NK-92 (cell line): ENCODE results near the gene MCF2L.

ENCODE experiments used
- DNase-seq: peaks from one replicate; lab custom pipeline; 2025; ENCODE audit not compliant: unreplicated experiment; lab: John Stamatoyannopoulos, UW

The MCF2L gene

GRCh38 chr13:113122550-113123225 is 153.7 kb downstream of the MCF2L start, which contains the start of gene F10:
Gene F10, plus strand, starts transcription at chr13:113122799. Its CDS starts 57 bp downstream, at chr13:113122856.
- no peak for DNase-seq

DNA sequence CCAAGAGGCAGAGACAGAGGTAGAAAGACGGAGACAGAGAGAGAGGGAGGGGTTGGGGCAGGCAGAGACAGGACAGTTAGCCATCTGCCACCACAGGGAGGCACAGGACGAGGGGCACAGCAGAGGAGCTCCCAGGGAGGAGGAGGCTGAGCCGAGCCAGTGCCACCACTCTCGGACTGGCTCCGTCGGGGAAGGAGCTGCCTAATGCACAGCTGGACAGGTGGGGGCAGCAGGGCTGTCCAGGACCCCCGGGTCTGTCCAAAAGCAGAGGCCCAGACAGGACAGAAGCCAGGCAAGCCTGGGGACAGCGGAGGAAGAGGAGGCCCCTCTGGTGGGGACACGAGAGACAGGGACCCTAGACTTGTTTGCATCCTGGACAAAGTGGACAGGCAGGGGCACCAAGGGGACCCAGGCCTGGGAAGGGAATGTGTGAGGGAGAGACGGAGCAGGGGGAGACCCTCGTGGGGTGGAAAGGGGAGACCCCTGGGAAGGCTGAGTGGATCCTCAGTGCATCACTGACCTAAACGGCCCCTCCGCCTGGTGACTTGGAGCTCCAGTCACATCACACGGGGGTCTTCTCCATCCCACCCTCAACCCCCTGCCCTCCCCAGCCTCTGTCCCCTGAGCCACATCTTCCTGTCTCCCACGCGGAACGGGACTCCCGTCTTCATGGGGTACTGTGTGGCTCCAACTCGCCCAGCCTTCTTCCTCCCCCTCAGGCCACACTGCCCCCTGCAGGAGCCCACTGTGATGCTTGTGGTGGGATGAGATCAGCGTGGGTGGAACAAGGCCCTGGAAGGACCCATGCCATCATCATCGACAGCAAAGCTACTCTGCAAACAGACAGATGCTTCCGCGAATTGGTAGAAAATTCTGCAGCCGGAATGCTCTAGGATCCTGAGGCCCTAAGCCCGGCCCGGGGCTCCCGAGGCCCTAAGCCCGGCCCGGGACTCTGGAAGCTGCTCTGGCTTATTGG is 154.5 kb downstream of the MCF2L start:
- DNase-seq, result no peak

DNA sequence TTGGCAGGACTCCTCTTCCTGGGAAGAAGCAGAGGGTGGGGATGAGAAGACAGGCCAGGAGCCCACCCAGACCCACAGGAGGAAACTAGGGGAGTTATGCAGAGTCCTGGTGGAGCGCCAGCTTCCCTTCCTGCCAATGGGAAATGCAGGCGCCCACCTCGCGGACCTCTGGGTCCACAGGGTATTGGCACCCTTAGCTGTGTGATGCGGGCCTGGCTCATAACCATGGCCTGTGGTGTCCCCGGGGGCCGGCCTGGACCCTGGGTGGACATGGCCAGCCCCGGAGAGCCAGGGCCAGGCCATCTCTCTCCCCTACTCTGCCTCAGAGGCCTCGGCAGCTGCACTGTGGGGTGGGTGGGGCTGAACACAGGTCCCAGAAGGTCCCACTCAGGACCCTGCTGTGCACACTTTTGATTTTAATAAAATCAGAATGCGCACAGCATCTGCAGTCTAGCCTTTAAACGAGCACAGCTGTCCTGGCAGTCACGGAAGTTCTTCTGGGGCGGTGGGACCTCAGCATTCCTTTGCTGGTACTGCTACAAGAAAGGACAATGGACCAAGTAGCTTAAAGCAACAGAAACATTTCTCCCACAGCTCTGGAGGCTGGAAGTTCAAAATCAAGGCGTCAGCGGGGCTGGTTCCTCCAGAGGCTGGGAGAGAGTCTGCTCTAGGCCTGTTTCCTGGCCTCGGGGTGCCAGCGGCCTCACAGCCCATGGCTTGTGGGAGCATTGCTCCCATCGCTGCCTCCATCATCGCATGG is 155.4 kb downstream of the MCF2L start:
- DNase-seq, result no peak

- DNase-seq, result no peak
Measured at GRCh38 chr13:113125506-113126264, 156.7 kb downstream of the MCF2L start.

GRCh38 chr13:113126265-113127150 is 157.5 kb downstream of the MCF2L start:
- DNase-seq, result no peak

- DNase-seq, result no peak
Measured at GRCh38 chr13:113129480-113129879, 160.5 kb downstream of the MCF2L start.

GRCh38 chr13:113129921-113130750 is 161.1 kb downstream of the MCF2L start:
- no peak for DNase-seq

GRCh38 chr13:113135281-113135760 is 166.3 kb downstream of the MCF2L start:
- DNase-seq, result no peak

DNA sequence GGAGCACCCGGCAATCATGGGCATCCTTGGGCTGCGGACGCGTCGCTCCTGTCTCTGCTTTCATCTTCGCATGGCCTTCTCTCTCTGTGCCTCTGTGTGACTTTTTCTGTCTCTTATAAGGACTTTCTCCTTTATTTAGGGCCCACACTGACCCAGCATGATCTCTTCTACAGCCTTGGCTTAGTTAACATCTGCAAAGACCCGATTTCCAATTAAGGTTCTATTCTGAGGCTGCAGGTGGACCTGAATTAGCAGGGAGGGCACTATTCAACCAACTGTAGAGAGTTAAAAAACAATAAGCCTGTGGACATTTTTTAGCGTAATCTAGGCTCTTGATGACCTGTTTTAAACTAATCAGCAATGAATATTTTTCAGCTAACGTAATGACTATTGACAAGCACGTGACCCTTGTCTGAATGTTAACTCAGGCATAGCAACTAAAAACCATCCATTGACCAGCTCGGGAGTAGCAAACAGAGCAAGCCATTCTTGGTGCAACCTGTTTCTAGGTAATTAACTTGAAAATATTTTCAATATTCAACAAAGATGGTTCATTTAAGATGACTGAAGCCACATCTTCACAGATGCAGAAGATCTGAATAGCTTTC is 168.8 kb downstream of the MCF2L start:
- no peak for DNase-seq

GRCh38 chr13:113138792-113139551 is 170.0 kb downstream of the MCF2L start:
- DNase-seq, result no peak

DNA sequence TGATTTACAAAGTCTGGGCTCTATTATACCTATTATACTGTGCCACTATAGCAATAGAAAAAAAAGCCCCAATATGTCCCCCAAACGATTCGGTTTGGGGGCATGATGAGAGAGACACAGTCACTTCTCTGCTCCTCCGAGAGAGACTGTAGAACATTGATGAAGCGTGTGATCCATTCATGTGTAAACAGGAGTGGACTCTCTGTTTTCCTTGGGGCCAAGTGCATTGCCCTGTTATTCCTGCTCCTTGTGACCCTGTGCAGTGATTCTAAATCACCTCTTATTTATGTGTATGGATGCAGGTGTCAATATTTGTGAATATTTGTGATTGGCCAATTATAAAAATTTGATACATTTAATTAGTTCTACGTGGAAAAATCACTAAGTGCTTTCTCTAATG is 170.6 kb downstream of the MCF2L start:
- no peak for DNase-seq

GRCh38 chr13:113140677-113141600 is 171.9 kb downstream of the MCF2L start:
- DNase-seq, result no peak

DNA sequence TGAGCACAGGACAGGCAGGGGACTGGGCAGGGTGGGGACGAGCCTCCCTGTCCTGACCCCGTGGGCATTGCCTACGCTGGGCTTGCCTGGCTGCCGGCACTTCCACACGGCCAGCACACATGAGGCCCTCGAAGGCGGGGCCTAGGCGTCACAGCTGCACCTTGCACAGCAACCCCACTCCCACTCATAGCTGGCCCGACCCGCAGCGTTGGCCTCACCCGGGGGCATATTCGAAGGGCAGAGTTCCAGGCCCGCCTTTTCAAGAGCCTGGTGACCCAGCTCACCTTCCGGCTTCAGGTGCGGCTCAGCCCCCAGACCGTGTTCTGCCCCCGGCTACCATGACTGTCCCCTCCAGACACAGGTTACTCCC is 172.6 kb downstream of the MCF2L start:
- no peak for DNase-seq

- no peak for DNase-seq
Measured at GRCh38 chr13:113142876-113143275, 173.9 kb downstream of the MCF2L start.

GRCh38 chr13:113143466-113144254 is 174.6 kb downstream of the MCF2L start:
- DNase-seq, result no peak

DNA sequence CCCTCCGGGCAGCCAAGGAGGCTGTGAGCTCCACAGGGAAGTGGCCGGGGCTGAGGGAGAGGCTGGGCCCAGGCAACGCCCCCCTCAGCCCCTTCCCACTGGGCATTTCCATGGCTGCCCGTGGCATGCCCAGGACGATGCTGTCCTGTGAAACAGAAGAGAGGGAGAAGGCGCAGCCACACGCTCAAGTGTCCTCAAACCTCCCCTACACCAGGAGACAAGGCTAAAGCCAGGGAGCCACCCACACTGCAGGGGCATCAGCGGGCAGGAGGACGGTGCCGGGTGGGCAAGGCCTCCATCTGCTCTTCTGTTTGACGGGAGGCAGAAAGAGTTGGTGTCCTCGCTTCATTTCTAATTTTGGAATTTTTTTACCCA is 175.2 kb downstream of the MCF2L start:
- DNase-seq, result no peak
